Naive thymus-derived CD4-positive, alpha-beta T cell (primary cell): ENCODE results near the gene STIM2. TPM values are rescaled to one million over a fixed set of nuclear protein-coding genes. Genes with fewer than 3 reads are reported as not detected.

Source experiments
- ATAC-seq: fragments of 150-1000 bp; cut with Tn5 transposase; 2 replicates; pipeline ENCODE4 v1.10.0; 2021; ENCODE audit warnings: mild to moderate bottlenecking, moderate library complexity
- CTCF ChIA-PET: fragments of 350-600 bp; sonication (Branson Sonifier 250); formaldehyde crosslinking; loops from one replicate; lab custom pipeline; 2021; ENCODE audit warnings: antibody characterized with exemption; lab: Charles Lee
- POLR2A ChIA-PET: fragments of 350-600 bp; sonication (Branson Sonifier 250); formaldehyde crosslinking; loops from one replicate; lab custom pipeline; 2021; ENCODE audit warnings: antibody characterized with exemption, inconsistent platforms; lab: Charles Lee
- DNase-seq, 9 donors: peaks; one replicate each; pipeline versions ENCODE4 v3.0.0 to v3.0.0-alpha.2; 2020 to 2022; ENCODE audit warnings: mixed read lengths in 1 of 9
- H3K27ac ChIP-seq: one replicate; pipeline ENCODE4 v1.7.0; 2013; ENCODE audit warnings: mild to moderate bottlenecking, low read depth, low read length, moderate library complexity
- H3K27me3 ChIP-seq, 2 donors: one replicate each; pipeline ENCODE4 v1.7.0; 2013; ENCODE audit warnings: low read length in 2 of 2, mild to moderate bottlenecking in 2 of 2, moderate library complexity in 2 of 2; ENCODE audit not compliant: control insufficient read depth in 2 of 2, insufficient read depth in 2 of 2
- H3K36me3 ChIP-seq, 3 experiments: 1 replicate in 2 of 3; 2 replicates in 1 of 3; pipeline ENCODE4 v1.7.0; 2013; ENCODE audit warnings: low read length in 3 of 3, mild to moderate bottlenecking in 3 of 3, moderate library complexity in 1 of 3; ENCODE audit not compliant: insufficient read depth in 3 of 3, control insufficient read depth in 2 of 3
- H3K4me1 ChIP-seq, 2 donors: one replicate each; pipeline ENCODE4 v1.7.0; 2013; ENCODE audit warnings: low read length in 2 of 2, mild to moderate bottlenecking in 2 of 2, moderate library complexity in 1 of 2; ENCODE audit not compliant: control insufficient read depth in 2 of 2, insufficient read depth in 2 of 2
- H3K4me3 ChIP-seq: 2 replicates; pipeline ENCODE4 v1.7.0; 2013; ENCODE audit warnings: mild to moderate bottlenecking, low read length
- H3K9me3 ChIP-seq, 3 experiments: 1 replicate in 2 of 3; 2 replicates in 1 of 3; pipeline ENCODE4 v1.7.0; 2013; ENCODE audit warnings: low read length in 3 of 3; ENCODE audit not compliant: control insufficient read depth in 2 of 3
- H3K27ac Mint-ChIP-seq, 9 donors: one replicate each; pipeline ENCODE4 v1.8.0; 2020 to 2022; ENCODE audit warnings: mixed read lengths in 9 of 9, mild to moderate bottlenecking in 8 of 9, moderate library complexity in 5 of 9, inconsistent platforms in 2 of 9
- H3K27me3 Mint-ChIP-seq, 5 donors: one replicate each; pipeline ENCODE4 v1.8.0; 2021 to 2022; ENCODE audit warnings: mixed read lengths in 5 of 5, mild to moderate bottlenecking in 1 of 5
- H3K36me3 Mint-ChIP-seq, 5 donors: one replicate each; pipeline ENCODE4 v1.8.0; 2020 to 2022; ENCODE audit warnings: mixed read lengths in 5 of 5, mild to moderate bottlenecking in 3 of 5, inconsistent platforms in 1 of 5
- H3K4me1 Mint-ChIP-seq, 7 donors: one replicate each; pipeline ENCODE4 v1.8.0; 2020 to 2022; ENCODE audit warnings: mixed read lengths in 7 of 7, mild to moderate bottlenecking in 3 of 7, inconsistent platforms in 1 of 7
- H3K4me3 Mint-ChIP-seq, 10 donors: one replicate each; pipeline ENCODE4 v1.8.0; 2020 to 2022; ENCODE audit warnings: mild to moderate bottlenecking in 10 of 10, mixed read lengths in 10 of 10, moderate library complexity in 6 of 10, inconsistent platforms in 2 of 10
- H3K9me3 Mint-ChIP-seq, 11 donors: one replicate each; pipeline ENCODE4 v1.8.0; 2020 to 2022; ENCODE audit warnings: mixed read lengths in 11 of 11, mild to moderate bottlenecking in 4 of 11, inconsistent platforms in 1 of 11, moderate library complexity in 1 of 11
- intact Hi-C, 2 donors: fragments of 100-400 bp; cut with micrococcal nuclease; formaldehyde crosslinking; loops; one replicate each; pipeline ENCODE4 v1.15.1; 2023
- polyA plus RNA-seq, 2 donors: library from polyadenylated mRNA; unstranded; fragments of 300-500 nt; fragmentation: Illumina TruSeq; gene quantifications; one replicate each; pipeline ENCODE4 v1.2.3, GENCODE V29; 2021
- total RNA-seq, 6 experiments: library from RNA in 5 of 6; stranded (reverse) in 5 of 6; gene quantifications; 1 replicate in 5 of 6; 2 replicates in 1 of 6; pipeline ENCODE4 v1.2.3 and lab custom pipeline; 2021 to 2026

The STIM2 gene
- total and polyA plus RNA-seq, 7 experiments from 2014 or later = 24.6 to 103 (median 67.0) TPM

GRCh38 chr4:27010334-27010940 is 149.8 kb downstream of the STIM2 start:
- POLR2A ChIA-PET = interaction anchor here (6.5 kb wide), 1 partner anchor 149 kb away, joined by 25 read pairs; the partner anchor contains the start of gene STIM2
- peaks cover 4 to 14% (median 11%) of the 10 kb centered on the region in 5 donors for H3K36me3 Mint-ChIP-seq
- Histone ChIP-seq H3K9me3 (no peaks in the 10 kb centered on the region), H3K27me3 (no peaks in the 10 kb centered on the region), H3K36me3 (peaks cover 0 to 7% (median 5%) of the 10 kb centered on the region in 3 experiments), H3K27ac (no peak overlapping the region), H3K4me1 (no peaks in the 10 kb centered on the region), H3K4me3 (no peak overlapping the region)
- H3K9me3 Mint-ChIP-seq = peaks cover 0 to 2% (median 0%) of the 10 kb centered on the region in 11 donors
- H3K4me3 Mint-ChIP-seq = no peak overlapping the region
- peaks cover 6 to 25% (median 14%) of the 10 kb centered on the region in 7 donors for H3K4me1 Mint-ChIP-seq
- peak overlapping the region in 7 of 9 donors; percentile 6 to 91 (median 71) for H3K27ac Mint-ChIP-seq
- ATAC-seq (peak; percentile 89), DNase-seq (peak; percentile 17 to 67 (median 52))
- intact Hi-C loops = loop anchor here (1.0 to 10.0 kb wide), 17 partner anchors 9 to 1096 kb away; partner anchors contain the start of genes SMIM20 (in 1 of the 2) and STIM2 (in 1 of the 2)
- H3K27me3 Mint-ChIP-seq = no peaks in the 10 kb centered on the region
- CTCF ChIA-PET = interaction anchor here (0.6 to 2.3 kb wide), 8 partner anchors 10 to 679 kb away, joined by 3 to 9 read pairs (median 4); partner anchors contain the start of genes STIM2 and TBC1D19

- Histone ChIP-seq H3K4me1 (no peaks in the 10 kb centered on the region), H3K27ac (no peak overlapping the region), H3K9me3 (no peaks in the 10 kb centered on the region), H3K36me3 (peaks cover 0 to 7% (median 5%) of the 10 kb centered on the region in 3 experiments), H3K27me3 (no peaks in the 10 kb centered on the region), H3K4me3 (no peak overlapping the region)
- Mint-ChIP-seq H3K27me3 (no peaks in the 10 kb centered on the region), H3K4me3 (no peak overlapping the region), H3K4me1 (peaks cover 6 to 27% (median 21%) of the 10 kb centered on the region in 7 donors), H3K27ac (no peak overlapping the region), H3K36me3 (peaks cover 4 to 22% (median 16%) of the 10 kb centered on the region in 5 donors), H3K9me3 (peaks cover 0 to 6% (median 2%) of the 10 kb centered on the region in 11 donors)
- no peak for DNase-seq
- no peak for ATAC-seq
- ChIA-PET CTCF (interaction anchor here (0.7 kb wide), 1 partner anchor 43 kb away, joined by 3 read pairs; no protein-coding TSS in a partner anchor), POLR2A (no interaction called here)
- intact Hi-C loops = loop anchor here (2.0 to 10.0 kb wide), 9 partner anchors 287 to 1097 kb away; partner anchors contain the start of gene SMIM20 (in 1 of the 2)
Observed at GRCh38 chr4:27011401-27011800, 150.8 kb downstream of the STIM2 start.

GRCh38 chr4:27013012-27013411 is 152.4 kb downstream of the STIM2 start:
- Mint-ChIP-seq H3K4me1 (peaks cover 8 to 35% (median 25%) of the 10 kb centered on the region in 7 donors), H3K27me3 (no peaks in the 10 kb centered on the region), H3K27ac (no peak overlapping the region), H3K36me3 (peaks cover 8 to 32% (median 22%) of the 10 kb centered on the region in 5 donors), H3K9me3 (peaks cover 0 to 6% (median 2%) of the 10 kb centered on the region in 11 donors), H3K4me3 (no peak overlapping the region)
- CTCF ChIA-PET = interaction anchor here (0.6 kb wide), 1 partner anchor 52 kb away, joined by 5 read pairs; no protein-coding TSS in a partner anchor
- intact Hi-C loops = loop anchor here (5.0 to 10.0 kb wide), 6 partner anchors 291 to 1098 kb away; partner anchors contain the start of gene SMIM20 (in 1 of the 2)
- Histone ChIP-seq H3K4me1 (no peaks in the 10 kb centered on the region), H3K27ac (no peak overlapping the region), H3K4me3 (no peak overlapping the region), H3K27me3 (no peaks in the 10 kb centered on the region), H3K36me3 (peaks cover 4 to 13% (median 12%) of the 10 kb centered on the region in 3 experiments), H3K9me3 (no peaks in the 10 kb centered on the region)
- DNase-seq (no peak), ATAC-seq (no peak)
- POLR2A ChIA-PET = no interaction called here

- Mint-ChIP-seq H3K27ac (peak overlapping the region in 2 of 9 donors; percentile 40 to 54), H3K27me3 (no peaks in the 10 kb centered on the region), H3K4me1 (peaks cover 7 to 27% (median 23%) of the 10 kb centered on the region in 7 donors), H3K36me3 (peaks cover 13 to 48% (median 40%) of the 10 kb centered on the region in 5 donors), H3K9me3 (peaks cover 0 to 6% (median 2%) of the 10 kb centered on the region in 11 donors), H3K4me3 (no peak overlapping the region)
- H3K27ac ChIP-seq = no peak overlapping the region
- no peak overlapping the region for H3K4me3 ChIP-seq
- ChIA-PET CTCF (no interaction called here), POLR2A (no interaction called here)
- no peaks in the 10 kb centered on the region for H3K9me3 ChIP-seq
- no peaks in the 10 kb centered on the region for H3K4me1 ChIP-seq
- DNase-seq (no peak), ATAC-seq (no peak)
- H3K27me3 ChIP-seq = no peaks in the 10 kb centered on the region
- intact Hi-C loops = loop anchor here in 1 of 2 donors (10.0 kb wide), 1 partner anchor 1102 kb away; the partner anchor contains the start of gene SMIM20
- peaks cover 12 to 42% (median 18%) of the 10 kb centered on the region in 3 experiments for H3K36me3 ChIP-seq
Observed at GRCh38 chr4:27016551-27016950, 155.9 kb downstream of the STIM2 start.

GRCh38 chr4:27017623-27018022 is 157.0 kb downstream of the STIM2 start:
- no peaks in the 10 kb centered on the region for H3K27me3 ChIP-seq
- ChIA-PET POLR2A (no interaction called here), CTCF (no interaction called here)
- Mint-ChIP-seq H3K36me3 (peaks cover 10 to 53% (median 40%) of the 10 kb centered on the region in 5 donors), H3K4me3 (no peak overlapping the region), H3K4me1 (peaks cover 7 to 27% (median 19%) of the 10 kb centered on the region in 7 donors), H3K27me3 (no peaks in the 10 kb centered on the region), H3K9me3 (peaks cover 0 to 6% (median 2%) of the 10 kb centered on the region in 11 donors), H3K27ac (peak overlapping the region in 2 of 9 donors; percentile 18 to 61)
- no peaks in the 10 kb centered on the region for H3K4me1 ChIP-seq
- no peak overlapping the region for H3K4me3 ChIP-seq
- DNase-seq = no peak
- no peak overlapping the region for H3K27ac ChIP-seq
- ATAC-seq = no peak
- H3K9me3 ChIP-seq = no peaks in the 10 kb centered on the region
- intact Hi-C loops = loop anchor here in 1 of 2 donors (10.0 kb wide), 1 partner anchor 1103 kb away; the partner anchor contains the start of gene SMIM20
- peaks cover 12 to 47% (median 22%) of the 10 kb centered on the region in 3 experiments for H3K36me3 ChIP-seq

- DNase-seq (no peak), ATAC-seq (no peak)
- Mint-ChIP-seq H3K36me3 (peaks cover 10 to 53% (median 41%) of the 10 kb centered on the region in 5 donors), H3K27ac (peak overlapping the region in 4 of 9 donors; percentile 4 to 61 (median 22)), H3K27me3 (no peaks in the 10 kb centered on the region), H3K4me1 (peaks cover 7 to 27% (median 19%) of the 10 kb centered on the region in 7 donors), H3K4me3 (no peak overlapping the region), H3K9me3 (peaks cover 0 to 6% (median 2%) of the 10 kb centered on the region in 11 donors)
- ChIA-PET POLR2A (no interaction called here), CTCF (no interaction called here)
- H3K27ac ChIP-seq = no peak overlapping the region
- intact Hi-C loops = loop anchor here in 1 of 2 donors (10.0 kb wide), 1 partner anchor 1103 kb away; the partner anchor contains the start of gene SMIM20
- peaks cover 12 to 52% (median 22%) of the 10 kb centered on the region in 3 experiments for H3K36me3 ChIP-seq
- no peaks in the 10 kb centered on the region for H3K9me3 ChIP-seq
- H3K4me1 ChIP-seq = no peaks in the 10 kb centered on the region
- no peak overlapping the region for H3K4me3 ChIP-seq
- no peaks in the 10 kb centered on the region for H3K27me3 ChIP-seq
Observed at GRCh38 chr4:27018076-27018475, 157.4 kb downstream of the STIM2 start.
